PFSK-1 (cell line): ENCODE results near the gene TMEM212.

Experiments
- FOXP2 ChIP-seq: optimal IDR thresholded peaks from 2 replicates; pipeline ENCODE3; 2011; ENCODE audit warnings: borderline replicate concordance, control low read depth, inconsistent platforms; ENCODE audit not compliant: insufficient read depth; ENCODE audit errors: extremely low read length, extremely low read depth
- POLR2AphosphoS5 ChIP-seq: IDR thresholded peaks from 2 replicates; pipeline ENCODE4 v1.6.1; 2012; ENCODE audit warnings: low read depth, mild to moderate bottlenecking, control low read depth, low read length, moderate library complexity
- SIN3A ChIP-seq: IDR thresholded peaks from 2 replicates; pipeline ENCODE4 v1.6.1; 2012; ENCODE audit warnings: mild to moderate bottlenecking, low read length, moderate library complexity, borderline replicate concordance; ENCODE audit not compliant: insufficient read depth
- TAF1 ChIP-seq: IDR thresholded peaks from 2 replicates; pipeline ENCODE4 v1.6.1; 2012; ENCODE audit warnings: low read length, control low read depth, borderline replicate concordance; ENCODE audit not compliant: insufficient read depth
- TF ChIP-seq, protein P1 (sequence below), 2 experiments: IDR thresholded peaks; 2 replicates each; pipeline versions ENCODE4 v1.6.1 to v1.8.0; 2011 to 2012; ENCODE audit warnings: low read depth in 2 of 2, low read length in 2 of 2, control low read depth in 1 of 2, inconsistent platforms in 1 of 2, mild to moderate bottlenecking in 1 of 2, moderate library complexity in 1 of 2; ENCODE audit not compliant: insufficient read depth in 1 of 2

The TMEM212 gene

DNA sequence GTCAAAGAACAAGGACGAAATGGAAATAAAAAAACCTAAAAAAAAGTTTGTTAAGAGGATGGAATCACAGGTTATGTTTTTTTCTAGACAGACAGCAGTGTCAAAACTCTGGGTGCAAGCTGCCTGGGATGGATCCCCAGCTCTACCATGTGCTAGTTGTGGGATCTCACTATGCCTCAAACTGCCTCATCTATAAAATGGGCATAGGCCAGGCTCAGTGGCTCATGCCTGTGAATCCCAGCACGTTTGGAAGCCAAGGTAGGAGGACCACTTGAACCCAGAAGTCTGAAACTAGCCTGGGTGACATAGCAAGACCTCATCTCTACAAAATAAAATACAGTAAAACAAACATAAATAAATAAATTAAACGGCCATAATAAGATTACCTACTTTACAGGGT is 37.5 kb upstream of the TMEM212 start:
- TF ChIP-seq, protein P1, sequence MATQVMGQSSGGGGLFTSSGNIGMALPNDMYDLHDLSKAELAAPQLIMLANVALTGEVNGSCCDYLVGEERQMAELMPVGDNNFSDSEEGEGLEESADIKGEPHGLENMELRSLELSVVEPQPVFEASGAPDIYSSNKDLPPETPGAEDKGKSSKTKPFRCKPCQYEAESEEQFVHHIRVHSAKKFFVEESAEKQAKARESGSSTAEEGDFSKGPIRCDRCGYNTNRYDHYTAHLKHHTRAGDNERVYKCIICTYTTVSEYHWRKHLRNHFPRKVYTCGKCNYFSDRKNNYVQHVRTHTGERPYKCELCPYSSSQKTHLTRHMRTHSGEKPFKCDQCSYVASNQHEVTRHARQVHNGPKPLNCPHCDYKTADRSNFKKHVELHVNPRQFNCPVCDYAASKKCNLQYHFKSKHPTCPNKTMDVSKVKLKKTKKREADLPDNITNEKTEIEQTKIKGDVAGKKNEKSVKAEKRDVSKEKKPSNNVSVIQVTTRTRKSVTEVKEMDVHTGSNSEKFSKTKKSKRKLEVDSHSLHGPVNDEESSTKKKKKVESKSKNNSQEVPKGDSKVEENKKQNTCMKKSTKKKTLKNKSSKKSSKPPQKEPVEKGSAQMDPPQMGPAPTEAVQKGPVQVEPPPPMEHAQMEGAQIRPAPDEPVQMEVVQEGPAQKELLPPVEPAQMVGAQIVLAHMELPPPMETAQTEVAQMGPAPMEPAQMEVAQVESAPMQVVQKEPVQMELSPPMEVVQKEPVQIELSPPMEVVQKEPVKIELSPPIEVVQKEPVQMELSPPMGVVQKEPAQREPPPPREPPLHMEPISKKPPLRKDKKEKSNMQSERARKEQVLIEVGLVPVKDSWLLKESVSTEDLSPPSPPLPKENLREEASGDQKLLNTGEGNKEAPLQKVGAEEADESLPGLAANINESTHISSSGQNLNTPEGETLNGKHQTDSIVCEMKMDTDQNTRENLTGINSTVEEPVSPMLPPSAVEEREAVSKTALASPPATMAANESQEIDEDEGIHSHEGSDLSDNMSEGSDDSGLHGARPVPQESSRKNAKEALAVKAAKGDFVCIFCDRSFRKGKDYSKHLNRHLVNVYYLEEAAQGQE (IDR thresholded peaks at IDR 0.05; ENCODE audit: insufficient read depth in 1 of 2, low read depth in 2 of 2, low read length in 2 of 2) = no peak
- TF ChIP-seq SIN3A (no peak), POLR2AphosphoS5 (no peak), TAF1 (no peak), FOXP2 (no peak)

DNA sequence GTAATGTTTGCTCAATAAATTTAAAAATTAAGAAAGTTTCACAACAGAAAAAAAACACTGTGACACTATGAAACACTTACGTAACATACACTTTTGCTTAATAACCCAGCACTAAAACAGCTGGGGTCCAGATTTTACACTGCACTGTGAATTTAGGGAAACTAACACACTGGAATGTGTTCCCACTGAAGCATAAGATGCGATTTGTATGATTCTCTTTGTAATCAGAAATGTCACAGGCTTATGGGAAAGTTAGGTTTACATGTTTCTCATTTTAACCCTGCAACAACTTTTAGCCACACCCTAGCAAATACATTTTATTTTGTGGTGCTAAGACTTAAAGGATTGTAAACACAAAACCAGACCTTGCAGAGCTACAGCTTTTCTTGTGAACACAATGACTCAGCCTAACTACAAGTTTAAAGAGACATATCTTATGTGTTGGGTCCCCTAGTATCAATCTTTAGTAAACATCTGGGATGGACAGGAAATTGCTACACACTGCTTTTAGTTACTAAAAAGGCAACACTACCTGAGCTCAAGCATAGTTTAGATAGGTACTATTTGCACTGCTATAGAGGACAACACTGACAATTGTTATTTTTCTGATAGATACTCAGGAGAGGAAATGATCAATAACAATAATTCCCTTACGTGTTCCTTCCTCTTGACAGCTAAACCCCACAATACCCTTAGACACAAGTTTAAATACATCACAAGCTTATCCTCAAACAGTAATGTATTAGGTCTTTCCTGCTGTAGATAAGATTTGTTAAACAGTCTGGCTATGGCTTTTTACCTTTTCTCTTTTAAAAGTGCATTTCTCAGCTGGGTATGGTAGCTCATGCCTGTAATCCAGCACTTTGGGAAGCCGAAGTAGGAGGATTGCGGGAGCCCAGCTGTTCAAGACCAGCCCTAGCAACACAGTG is 36.7 kb upstream of the TMEM212 start:
- TF ChIP-seq, protein P1 (IDR thresholded peaks at IDR 0.05; ENCODE audit: insufficient read depth in 1 of 2, low read depth in 2 of 2, low read length in 2 of 2) = no peak
- TF ChIP-seq POLR2AphosphoS5 = no peak
- no peak for TF ChIP-seq SIN3A

DNA sequence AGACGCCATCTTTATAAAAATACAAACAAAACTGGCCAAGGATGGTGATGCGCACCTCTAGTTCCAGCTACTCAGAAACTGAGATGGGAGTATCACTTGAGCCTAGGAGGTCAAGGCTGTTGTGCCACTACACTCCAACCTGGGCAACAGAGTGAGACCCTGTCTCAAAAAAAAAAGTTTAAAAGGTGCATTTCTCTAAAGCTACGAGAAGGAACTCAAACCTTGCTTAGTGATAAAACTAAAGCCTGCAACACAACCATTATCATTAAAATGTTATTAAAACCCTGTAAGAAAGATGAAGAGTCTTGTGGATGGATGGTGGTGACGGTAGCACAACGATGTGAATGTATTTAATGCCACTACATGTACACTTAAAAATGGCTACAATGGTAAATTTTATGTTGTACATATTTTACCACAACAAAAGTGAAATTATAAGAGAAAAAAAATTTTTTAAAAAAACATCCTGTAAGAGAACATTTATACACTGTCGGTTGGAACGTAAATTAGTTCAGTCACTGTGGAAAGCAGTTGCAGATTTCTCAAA is 35.9 kb upstream of the TMEM212 start:
- TF ChIP-seq POLR2AphosphoS5 (no peak), FOXP2 (no peak), TAF1 (no peak), SIN3A (no peak)
- TF ChIP-seq, protein P1 (IDR thresholded peaks at IDR 0.05; ENCODE audit: insufficient read depth in 1 of 2, low read depth in 2 of 2, low read length in 2 of 2) = no peak

DNA sequence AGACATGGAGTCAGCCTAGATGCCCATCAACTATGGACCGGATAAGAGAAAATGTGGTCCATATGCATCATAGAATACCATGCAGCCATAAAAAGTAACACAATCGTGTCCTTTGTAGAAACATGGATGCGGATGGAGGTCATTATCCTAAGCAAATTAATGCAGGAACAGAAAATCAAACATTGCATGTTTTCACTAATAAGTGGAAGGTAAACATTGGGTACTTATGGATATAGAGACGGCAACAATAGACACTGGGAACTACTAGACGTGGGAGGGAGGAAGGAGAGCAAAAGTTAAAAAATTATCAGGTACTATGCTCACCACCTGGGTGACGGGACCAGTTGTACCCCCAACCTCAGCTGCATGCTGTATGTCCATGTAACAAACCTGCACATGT is 35.3 kb upstream of the TMEM212 start:
- TF ChIP-seq SIN3A = no peak

DNA sequence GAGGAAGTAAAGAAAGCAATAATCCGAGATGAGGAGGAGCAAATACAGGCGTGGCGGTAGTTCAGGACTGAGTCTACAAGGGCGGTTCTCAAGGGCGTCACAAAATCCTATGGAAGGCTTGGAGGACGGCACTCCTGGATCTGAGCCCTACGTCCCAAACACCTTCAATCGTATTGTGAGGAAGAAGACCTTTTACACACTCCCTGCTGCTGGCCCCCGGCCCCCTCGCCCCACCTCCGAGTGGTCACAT is 33.6 kb upstream of the TMEM212 start:
- no peak for TF ChIP-seq TAF1
- TF ChIP-seq, protein P1 (IDR thresholded peaks at IDR 0.05; ENCODE audit: insufficient read depth in 1 of 2, low read depth in 2 of 2, low read length in 2 of 2) = no peak
- no peak for TF ChIP-seq FOXP2
- no peak for TF ChIP-seq POLR2AphosphoS5
- no peak for TF ChIP-seq SIN3A
